Ectodermal cell (in vitro differentiated cells): Measurements from ENCODE around the gene TRABD.
"Not testable (repeated sequence)": the region's sequence is repeated elsewhere in the genome, so short reads cannot be mapped to it uniquely, and the experiment has no call there.

ENCODE experiments used
- H3K27ac ChIP-seq: 2 replicates; pipeline ENCODE4 v1.7.0; 2013; ENCODE audit warnings: mild to moderate bottlenecking, low read depth, low read length; ENCODE audit not compliant: insufficient read depth, poor library complexity, severe bottlenecking
- H3K27me3 ChIP-seq: 2 replicates; pipeline ENCODE4 v1.7.0; 2013; ENCODE audit warnings: mild to moderate bottlenecking, low read length; ENCODE audit not compliant: insufficient read depth, control insufficient read depth, poor library complexity, severe bottlenecking
- H3K36me3 ChIP-seq: one replicate; pipeline ENCODE4 v1.7.0; 2013; ENCODE audit warnings: low read length; ENCODE audit not compliant: control insufficient read depth, insufficient read depth
- H3K4me1 ChIP-seq: one replicate; pipeline ENCODE4 v1.7.0; 2013; ENCODE audit warnings: low read length; ENCODE audit not compliant: control insufficient read depth, insufficient read depth
- H3K4me3 ChIP-seq: 2 replicates; pipeline ENCODE4 v1.7.0; 2013; ENCODE audit warnings: low read depth, low read length, control low read depth; ENCODE audit not compliant: insufficient read depth
- H3K9me3 ChIP-seq: 2 replicates; pipeline ENCODE4 v1.7.0; 2013; ENCODE audit warnings: mild to moderate bottlenecking, low read length, moderate library complexity; ENCODE audit not compliant: control insufficient read depth
- WGBS, 2 experiments: methylation state at CpG; one replicate each; pipeline ENCODE4 v1.1.7; 2013; ENCODE audit warnings: missing lambda C conversion rate in 2 of 2; 5-methylcytosine and 5-hydroxymethylcytosine counted together

The TRABD gene

GRCh38 chr22:50198624-50199017 lies 12.9 kb downstream of the TRABD start:
- H3K36me3 ChIP-seq = peaks cover 8% of the 10 kb centered on the region
- H3K27ac ChIP-seq = no peak overlapping the region
- peaks cover 4% of the 10 kb centered on the region for H3K27me3 ChIP-seq
- H3K4me1 ChIP-seq = peaks cover 16% of the 10 kb centered on the region
- 93 to 95% methylated on average over 16 of the region's 16 CpGs for WGBS, 2 experiments
- no peak overlapping the region for H3K4me3 ChIP-seq
- no peaks in the 10 kb centered on the region for H3K9me3 ChIP-seq

- H3K27ac ChIP-seq = no peak overlapping the region
- WGBS, 2 experiments = 92 to 94% methylated on average over 18 of the region's 18 CpGs
Measured at GRCh38 chr22:50199251-50199721, 13.6 kb downstream of the TRABD start.

GRCh38 chr22:50199829-50200460 lies 14.2 kb downstream of the TRABD start:
- H3K9me3 ChIP-seq = no peaks in the 10 kb centered on the region
- H3K4me1 ChIP-seq = peaks cover 16% of the 10 kb centered on the region
- peaks cover 4% of the 10 kb centered on the region for H3K27me3 ChIP-seq
- WGBS, 2 experiments = 7 to 9% methylated on average over 34 of the region's 34 CpGs
- H3K27ac ChIP-seq = no peak overlapping the region
- H3K4me3 ChIP-seq = peak overlapping the region; percentile 67
- peaks cover 8% of the 10 kb centered on the region for H3K36me3 ChIP-seq

More at GRCh38 chr22:50199251-50199721, 13.6 kb downstream of the TRABD start:
- Histone ChIP-seq H3K36me3 (peaks cover 8% of the 10 kb centered on the region), H3K4me1 (peaks cover 16% of the 10 kb centered on the region), H3K4me3 (no peak overlapping the region), H3K27me3 (peaks cover 4% of the 10 kb centered on the region), H3K9me3 (no peaks in the 10 kb centered on the region)

GRCh38 chr22:50200461-50201190 lies 14.9 kb downstream of the TRABD start, which contains the start of gene SELENOO:
Gene SELENOO, plus strand, starts transcription at chr22:50201011. Its CDS starts 26 bp downstream, at chr22:50201037.
- Histone ChIP-seq H3K36me3 (peaks cover 8% of the 10 kb centered on the region), H3K4me3 (peak within 1 kb of the TSS; percentile 67), H3K4me1 (peaks cover 16% of the 10 kb centered on the region), H3K27me3 (peaks cover 4% of the 10 kb centered on the region), H3K9me3 (no peaks in the 10 kb centered on the region), H3K27ac (no peak within 1 kb of the TSS)
- WGBS, 2 experiments = 0% methylated on average over 105 of the region's 105 CpGs

GRCh38 chr22:50201191-50202129 lies 15.7 kb downstream of the TRABD start:
- WGBS, 2 experiments = 4 to 5% methylated on average over 115 of the region's 115 CpGs
- H3K4me3 ChIP-seq = peak overlapping the region; percentile 67
- H3K27me3 ChIP-seq = peaks cover 4% of the 10 kb centered on the region
- peaks cover 5% of the 10 kb centered on the region for H3K36me3 ChIP-seq
- H3K9me3 ChIP-seq = no peaks in the 10 kb centered on the region
- no peak overlapping the region for H3K27ac ChIP-seq
- peaks cover 16% of the 10 kb centered on the region for H3K4me1 ChIP-seq

GRCh38 chr22:50202130-50202666 lies 16.5 kb downstream of the TRABD start:
- Histone ChIP-seq H3K27ac (no peak overlapping the region), H3K4me3 (peak overlapping the region; percentile 67), H3K4me1 (peaks cover 16% of the 10 kb centered on the region), H3K36me3 (peaks cover 5% of the 10 kb centered on the region), H3K9me3 (no peaks in the 10 kb centered on the region), H3K27me3 (peaks cover 4% of the 10 kb centered on the region)
- 82 to 83% methylated on average over 13 of the region's 13 CpGs for WGBS, 2 experiments

GRCh38 chr22:50203288-50203687 lies 17.6 kb downstream of the TRABD start:
- H3K4me1 ChIP-seq = peaks cover 16% of the 10 kb centered on the region
- H3K9me3 ChIP-seq = no peaks in the 10 kb centered on the region
- H3K27ac ChIP-seq = no peak overlapping the region
- 100% methylated on average over 1 of the region's 1 CpG for WGBS, 2 experiments
- peaks cover 2% of the 10 kb centered on the region for H3K36me3 ChIP-seq
- peaks cover 4% of the 10 kb centered on the region for H3K27me3 ChIP-seq
- H3K4me3 ChIP-seq = no peak overlapping the region

- WGBS, 2 experiments = 92 to 95% methylated on average over 7 of the region's 7 CpGs
Measured at GRCh38 chr22:50204571-50204970, 18.9 kb downstream of the TRABD start.

GRCh38 chr22:50204998-50205397 lies 19.3 kb downstream of the TRABD start:
- not testable (repeated sequence) for H3K4me3 ChIP-seq, H3K36me3 ChIP-seq, H3K27me3 ChIP-seq, H3K27ac ChIP-seq, H3K9me3 ChIP-seq
- WGBS, 2 experiments = 97% methylated on average over 9 of the region's 9 CpGs
- peaks cover 13% of the 10 kb centered on the region for H3K4me1 ChIP-seq

More at GRCh38 chr22:50204571-50204970, 18.9 kb downstream of the TRABD start:
- peaks cover 16% of the 10 kb centered on the region for H3K4me1 ChIP-seq
- peaks cover 4% of the 10 kb centered on the region for H3K27me3 ChIP-seq
- H3K4me3 ChIP-seq = no peak overlapping the region
- H3K36me3 ChIP-seq = peaks cover 2% of the 10 kb centered on the region
- no peaks in the 10 kb centered on the region for H3K9me3 ChIP-seq
- no peak overlapping the region for H3K27ac ChIP-seq
